CD14-positive monocyte (primary cell): ENCODE data around the gene TACR1. TPM values are rescaled to one million over a fixed set of nuclear protein-coding genes. Genes with fewer than 3 reads are reported as not detected.
"Not testable (repeated sequence)": the region's sequence is repeated elsewhere in the genome, so short reads cannot be mapped to it uniquely, and the experiment has no call there.

Source experiments
- DNase-seq, 3 donors: peaks; one replicate each; pipeline ENCODE4 v3.0.0-alpha.2; 2011 to 2022
- H2AFZ ChIP-seq: 2 replicates; pipeline ENCODE4 v1.6.0; 2012; ENCODE audit warnings: mild to moderate bottlenecking, low read depth, low read length, inconsistent platforms; ENCODE audit not compliant: insufficient read depth, poor library complexity, severe bottlenecking
- H3K27ac ChIP-seq, 2 donors: 1 replicate in 1 of 2; 2 replicates in 1 of 2; pipeline ENCODE4 v1.5.1; 2012 to 2013; ENCODE audit warnings: low read length in 2 of 2, control low read depth in 1 of 2, inconsistent platforms in 1 of 2, low read depth in 1 of 2, mild to moderate bottlenecking in 1 of 2
- H3K27me3 ChIP-seq, 2 donors: one replicate each; pipeline versions ENCODE4 v1.6.0 to v1.6.1; 2011 to 2013; ENCODE audit warnings: low read length in 2 of 2; ENCODE audit not compliant: control insufficient read depth in 2 of 2, insufficient read depth in 2 of 2
- H3K36me3 ChIP-seq, 2 donors: replicated peaks in 1 of 2; 1 replicate in 1 of 2; 2 replicates in 1 of 2; pipeline versions ENCODE4 v1.5.1 to v1.6.1; 2012 to 2013; ENCODE audit warnings: low read length in 2 of 2, control low read depth in 1 of 2, inconsistent platforms in 1 of 2, mild to moderate bottlenecking in 1 of 2; ENCODE audit not compliant: insufficient read depth in 2 of 2, control insufficient read depth in 1 of 2
- H3K4me1 ChIP-seq, 2 donors: 1 replicate in 1 of 2; 2 replicates in 1 of 2; pipeline versions ENCODE4 v1.5.1 to v1.6.1; 2012 to 2013; ENCODE audit warnings: low read length in 2 of 2, control low read depth in 1 of 2, inconsistent platforms in 1 of 2, mild to moderate bottlenecking in 1 of 2, moderate library complexity in 1 of 2; ENCODE audit not compliant: insufficient read depth in 2 of 2, control insufficient read depth in 1 of 2
- H3K4me2 ChIP-seq: replicated peaks from 2 replicates; pipeline ENCODE3; 2012; ENCODE audit warnings: low read length, moderate library complexity, mild to moderate bottlenecking; ENCODE audit not compliant: poor library complexity, severe bottlenecking; ENCODE audit errors: extremely low read depth
- H3K4me3 ChIP-seq, 3 experiments: fragments of 200-600 bp in 1 of 3; sonication (generic) in 1 of 3; replicated peaks in 1 of 3; 1 replicate in 2 of 3; 2 replicates in 1 of 3; pipeline ENCODE4 v1.5.1; 2011 to 2013; ENCODE audit warnings: low read length in 3 of 3, mild to moderate bottlenecking in 3 of 3, control low read depth in 2 of 3, low read depth in 2 of 3, inconsistent platforms in 1 of 3, moderate library complexity in 1 of 3
- H3K79me2 ChIP-seq: 2 replicates; pipeline ENCODE4 v1.6.0; 2012; ENCODE audit warnings: mild to moderate bottlenecking, control low read depth, inconsistent platforms, low read length, moderate library complexity; ENCODE audit not compliant: insufficient read depth
- H3K9ac ChIP-seq: 2 replicates; pipeline ENCODE4 v1.6.0; 2017; ENCODE audit warnings: low read length, mild to moderate bottlenecking; ENCODE audit not compliant: insufficient read depth, poor library complexity, severe bottlenecking
- H3K9me3 ChIP-seq, 2 donors: replicated peaks in 1 of 2; 1 replicate in 1 of 2; 2 replicates in 1 of 2; pipeline versions ENCODE4 v1.5.1 to v1.6.1; 2012 to 2013; ENCODE audit warnings: low read length in 2 of 2, control low read depth in 1 of 2; ENCODE audit not compliant: control insufficient read depth in 1 of 2, insufficient read depth in 1 of 2
- H4K20me1 ChIP-seq: 2 replicates; pipeline ENCODE4 v1.6.0; 2012; ENCODE audit warnings: mild to moderate bottlenecking, low read length, control low read depth, moderate library complexity; ENCODE audit not compliant: insufficient read depth
- H3K27ac Mint-ChIP-seq, 7 donors: one replicate each; pipeline ENCODE4 v1.8.0; 2020; ENCODE audit warnings: mild to moderate bottlenecking in 7 of 7, mixed read lengths in 7 of 7, moderate library complexity in 6 of 7, inconsistent platforms in 2 of 7
- H3K27me3 Mint-ChIP-seq, 3 donors: one replicate each; pipeline ENCODE4 v1.8.0; 2021 to 2022; ENCODE audit warnings: low read depth in 3 of 3, mild to moderate bottlenecking in 3 of 3, mixed read lengths in 3 of 3, moderate library complexity in 3 of 3, inconsistent platforms in 1 of 3
- H3K36me3 Mint-ChIP-seq, 2 donors: one replicate each; pipeline ENCODE4 v1.8.0; 2020; ENCODE audit warnings: mixed read lengths in 2 of 2, inconsistent platforms in 1 of 2, mild to moderate bottlenecking in 1 of 2
- H3K4me1 Mint-ChIP-seq: one replicate; pipeline ENCODE4 v1.8.0; 2020; ENCODE audit warnings: mild to moderate bottlenecking, mixed read lengths
- H3K4me3 Mint-ChIP-seq, 2 donors: one replicate each; pipeline ENCODE4 v1.8.0; 2020; ENCODE audit warnings: mild to moderate bottlenecking in 2 of 2, mixed read lengths in 2 of 2, moderate library complexity in 1 of 2
- H3K9me3 Mint-ChIP-seq, 7 donors: one replicate each; pipeline ENCODE4 v1.8.0; 2020 to 2022; ENCODE audit warnings: mixed read lengths in 7 of 7, mild to moderate bottlenecking in 6 of 7, moderate library complexity in 6 of 7, inconsistent platforms in 2 of 7
- WGBS: methylation state at CpG from one replicate; pipeline ENCODE4 v1.1.5; 2013; ENCODE audit warnings: missing lambda C conversion rate; ENCODE audit not compliant: insufficient coverage; 5-methylcytosine and 5-hydroxymethylcytosine counted together
- intact Hi-C, 2 donors: fragments of 100-400 bp; cut with micrococcal nuclease; formaldehyde crosslinking; loops; one replicate each; pipeline versions ENCODE4 v1.15.0 to v1.15.1; 2023
- polyA plus RNA-seq, 3 donors: library from polyadenylated mRNA; depleted of rRNA in 1 of 3; unstranded in 2 of 3; stranded (reverse) in 1 of 3; fragments of 300-500 nt in 2 of 3; fragments of >200 nt in 1 of 3; fragmentation: Illumina TruSeq in 2 of 3; gene quantifications; 1 replicate in 2 of 3; 2 replicates in 1 of 3; pipeline ENCODE4 v1.2.3, GENCODE V29; 2012 to 2021
- TF ChIP-seq, protein P1 (sequence below): fragments of 200-600 bp; IDR thresholded peaks from one replicate; pipeline ENCODE4 v1.8.0; 2022; ENCODE audit warnings: antibody characterized with exemption, mild to moderate bottlenecking

Gene TACR1
- polyA plus RNA-seq, 3 donors = not detected

DNA sequence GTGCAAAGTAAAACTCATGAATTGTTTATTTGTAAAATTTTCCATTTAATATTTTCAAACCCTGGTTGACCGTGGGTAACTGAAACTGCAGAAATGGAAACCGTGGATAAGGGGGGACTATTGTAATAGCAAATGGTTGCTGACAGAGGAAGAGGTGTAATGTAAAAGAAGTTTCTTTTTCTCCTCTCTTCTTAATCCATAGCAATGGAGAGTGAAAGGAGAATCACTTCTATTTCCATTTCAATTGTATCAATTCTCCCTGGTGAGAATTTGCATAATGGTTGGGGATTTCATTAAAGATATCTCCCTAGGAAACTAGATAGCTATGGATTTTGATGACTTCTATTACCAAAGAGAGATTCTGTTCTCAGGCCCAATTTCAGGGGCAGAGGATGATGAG lies 24.8 kb downstream of the TACR1 start:
- H3K36me3 ChIP-seq = no peaks in the 10 kb centered on the region
- Mint-ChIP-seq H3K27me3 (peaks cover 0 to 7% (median 0%) of the 10 kb centered on the region in 3 donors), H3K27ac (no peak overlapping the region), H3K36me3 (no peaks in the 10 kb centered on the region), H3K4me1 (no peaks in the 10 kb centered on the region), H3K9me3 (no peaks in the 10 kb centered on the region), H3K4me3 (no peak overlapping the region)
- H3K9ac ChIP-seq = no peak overlapping the region
- no peaks in the 10 kb centered on the region for H3K9me3 ChIP-seq
- no CpG with 5 or more reads among the region's 2 CpGs for WGBS
- no peak overlapping the region for H3K4me2 ChIP-seq
- H2AFZ ChIP-seq = no peak overlapping the region
- H3K79me2 ChIP-seq = no peaks in the 10 kb centered on the region
- intact Hi-C loops = no loop called here
- no peaks in the 10 kb centered on the region for H3K27me3 ChIP-seq
- H4K20me1 ChIP-seq = no peaks in the 10 kb centered on the region
- TF ChIP-seq, protein P1, sequence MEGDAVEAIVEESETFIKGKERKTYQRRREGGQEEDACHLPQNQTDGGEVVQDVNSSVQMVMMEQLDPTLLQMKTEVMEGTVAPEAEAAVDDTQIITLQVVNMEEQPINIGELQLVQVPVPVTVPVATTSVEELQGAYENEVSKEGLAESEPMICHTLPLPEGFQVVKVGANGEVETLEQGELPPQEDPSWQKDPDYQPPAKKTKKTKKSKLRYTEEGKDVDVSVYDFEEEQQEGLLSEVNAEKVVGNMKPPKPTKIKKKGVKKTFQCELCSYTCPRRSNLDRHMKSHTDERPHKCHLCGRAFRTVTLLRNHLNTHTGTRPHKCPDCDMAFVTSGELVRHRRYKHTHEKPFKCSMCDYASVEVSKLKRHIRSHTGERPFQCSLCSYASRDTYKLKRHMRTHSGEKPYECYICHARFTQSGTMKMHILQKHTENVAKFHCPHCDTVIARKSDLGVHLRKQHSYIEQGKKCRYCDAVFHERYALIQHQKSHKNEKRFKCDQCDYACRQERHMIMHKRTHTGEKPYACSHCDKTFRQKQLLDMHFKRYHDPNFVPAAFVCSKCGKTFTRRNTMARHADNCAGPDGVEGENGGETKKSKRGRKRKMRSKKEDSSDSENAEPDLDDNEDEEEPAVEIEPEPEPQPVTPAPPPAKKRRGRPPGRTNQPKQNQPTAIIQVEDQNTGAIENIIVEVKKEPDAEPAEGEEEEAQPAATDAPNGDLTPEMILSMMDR = no peak
- H3K4me1 ChIP-seq = no peaks in the 10 kb centered on the region
- no peak overlapping the region for H3K27ac ChIP-seq
- H3K4me3 ChIP-seq = no peak overlapping the region
- no peak for DNase-seq

DNA sequence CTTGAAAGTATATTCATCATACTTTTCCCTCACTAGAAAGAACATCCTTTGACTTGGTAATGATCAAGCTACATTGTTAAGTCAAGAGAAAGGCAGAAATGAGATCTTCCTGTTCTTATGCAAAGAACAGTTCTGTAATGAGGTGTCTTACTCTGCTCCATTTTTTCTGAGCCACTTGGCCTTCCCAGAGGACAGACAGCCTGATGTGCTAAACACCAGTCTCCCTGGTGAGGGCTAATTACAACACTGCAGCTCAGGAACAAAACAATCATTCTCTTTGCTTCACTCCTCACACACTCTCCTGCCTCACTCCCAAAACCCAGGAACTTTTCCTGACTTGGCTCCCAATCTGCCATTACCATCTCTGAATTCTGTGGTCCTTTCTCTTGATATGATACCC lies 25.6 kb downstream of the TACR1 start:
- Histone ChIP-seq H3K27me3 (no peaks in the 10 kb centered on the region), H3K4me1 (no peaks in the 10 kb centered on the region), H2AFZ (no peak overlapping the region), H3K9ac (no peak overlapping the region), H3K79me2 (no peaks in the 10 kb centered on the region), H3K9me3 (no peaks in the 10 kb centered on the region), H3K4me2 (no peak overlapping the region), H3K4me3 (no peak overlapping the region), H4K20me1 (no peaks in the 10 kb centered on the region), H3K36me3 (no peaks in the 10 kb centered on the region), H3K27ac (no peak overlapping the region)
- H3K27me3 Mint-ChIP-seq = peaks cover 0 to 7% (median 0%) of the 10 kb centered on the region in 3 donors
- H3K4me3 Mint-ChIP-seq = no peak overlapping the region
- H3K27ac Mint-ChIP-seq = no peak overlapping the region
- no peaks in the 10 kb centered on the region for H3K4me1 Mint-ChIP-seq
- intact Hi-C loops = no loop called here
- TF ChIP-seq, protein P1 = no peak
- H3K9me3 Mint-ChIP-seq = no peaks in the 10 kb centered on the region
- no peaks in the 10 kb centered on the region for H3K36me3 Mint-ChIP-seq
- DNase-seq = no peak

DNA sequence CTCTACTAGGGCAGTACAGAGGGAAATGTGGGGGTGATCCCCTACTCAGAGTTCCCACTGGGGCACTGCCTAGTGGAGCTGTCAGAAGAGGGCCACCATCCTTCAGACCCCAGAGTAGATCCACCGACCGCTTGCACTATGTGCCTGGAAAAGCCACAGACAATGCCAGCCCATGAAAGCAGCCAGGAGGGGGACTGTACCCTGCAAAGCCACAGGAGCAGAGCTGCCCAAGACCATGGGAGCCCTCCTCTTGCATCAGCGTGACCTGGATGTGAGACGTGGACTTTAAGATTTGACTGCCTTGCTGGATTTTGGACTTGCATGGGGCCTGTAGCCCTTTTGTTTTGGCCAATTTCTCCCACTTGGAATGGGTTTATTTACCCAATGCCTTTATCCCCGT lies 27.9 kb downstream of the TACR1 start:
- H3K27me3 Mint-ChIP-seq, H3K27ac ChIP-seq, DNase-seq, H3K79me2 ChIP-seq, H3K9me3 ChIP-seq, H3K4me1 ChIP-seq, H3K4me2 ChIP-seq, H3K4me1 Mint-ChIP-seq, intact Hi-C loops, H2AFZ ChIP-seq, H3K9ac ChIP-seq, H3K4me3 Mint-ChIP-seq, H3K27me3 ChIP-seq, H3K36me3 Mint-ChIP-seq, H3K4me3 ChIP-seq, H4K20me1 ChIP-seq, H3K27ac Mint-ChIP-seq, H3K9me3 Mint-ChIP-seq, H3K36me3 ChIP-seq: not testable (repeated sequence)
- 95% methylated on average over 4 of the region's 5 CpGs for WGBS
